Measurements from ENCODE around the gene CMTM5. TPM values are rescaled to one million over a fixed set of nuclear protein-coding genes. Genes with fewer than 3 reads are reported as not detected.

The CMTM5 gene
- total RNA-seq, 4 donors from 2014 or later = not detected

DNA sequence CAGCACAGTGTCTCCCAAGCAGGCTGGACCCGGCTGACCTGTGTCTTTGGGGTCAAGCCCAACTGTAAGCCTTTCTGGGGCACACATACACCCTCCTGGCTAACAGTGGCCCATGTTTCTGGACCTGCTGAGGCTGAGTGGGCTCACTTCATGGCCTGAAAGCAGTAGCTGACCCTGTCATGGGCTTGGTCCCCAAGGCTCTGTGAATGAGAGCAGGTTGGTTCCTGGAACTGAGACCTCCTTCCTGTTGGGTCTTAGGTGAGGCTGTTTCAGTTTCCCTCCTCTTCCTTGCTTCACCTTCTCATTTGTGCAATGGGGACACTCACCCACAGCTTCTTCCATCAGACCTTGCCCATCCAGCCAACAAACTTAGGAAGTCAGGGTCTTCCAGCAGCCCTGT is 5.0 kb upstream of the CMTM5 start:
- no peak overlapping the region for H3K4me3 ChIP-seq
- no peak overlapping the region for H3K27ac ChIP-seq
- H3K4me1 ChIP-seq = no peaks in the 10 kb centered on the region
- H3K36me3 ChIP-seq = no peaks in the 10 kb centered on the region
- DNase-seq = no peak
- H3K27me3 ChIP-seq = no peaks in the 10 kb centered on the region
- no peaks in the 10 kb centered on the region for H3K9me3 ChIP-seq
- TF ChIP-seq, protein P1, sequence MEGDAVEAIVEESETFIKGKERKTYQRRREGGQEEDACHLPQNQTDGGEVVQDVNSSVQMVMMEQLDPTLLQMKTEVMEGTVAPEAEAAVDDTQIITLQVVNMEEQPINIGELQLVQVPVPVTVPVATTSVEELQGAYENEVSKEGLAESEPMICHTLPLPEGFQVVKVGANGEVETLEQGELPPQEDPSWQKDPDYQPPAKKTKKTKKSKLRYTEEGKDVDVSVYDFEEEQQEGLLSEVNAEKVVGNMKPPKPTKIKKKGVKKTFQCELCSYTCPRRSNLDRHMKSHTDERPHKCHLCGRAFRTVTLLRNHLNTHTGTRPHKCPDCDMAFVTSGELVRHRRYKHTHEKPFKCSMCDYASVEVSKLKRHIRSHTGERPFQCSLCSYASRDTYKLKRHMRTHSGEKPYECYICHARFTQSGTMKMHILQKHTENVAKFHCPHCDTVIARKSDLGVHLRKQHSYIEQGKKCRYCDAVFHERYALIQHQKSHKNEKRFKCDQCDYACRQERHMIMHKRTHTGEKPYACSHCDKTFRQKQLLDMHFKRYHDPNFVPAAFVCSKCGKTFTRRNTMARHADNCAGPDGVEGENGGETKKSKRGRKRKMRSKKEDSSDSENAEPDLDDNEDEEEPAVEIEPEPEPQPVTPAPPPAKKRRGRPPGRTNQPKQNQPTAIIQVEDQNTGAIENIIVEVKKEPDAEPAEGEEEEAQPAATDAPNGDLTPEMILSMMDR (IDR thresholded peaks at IDR 0.05) = no peak
- no peak for TF ChIP-seq POLR2A (IDR thresholded peaks at IDR 0.05)

DNA sequence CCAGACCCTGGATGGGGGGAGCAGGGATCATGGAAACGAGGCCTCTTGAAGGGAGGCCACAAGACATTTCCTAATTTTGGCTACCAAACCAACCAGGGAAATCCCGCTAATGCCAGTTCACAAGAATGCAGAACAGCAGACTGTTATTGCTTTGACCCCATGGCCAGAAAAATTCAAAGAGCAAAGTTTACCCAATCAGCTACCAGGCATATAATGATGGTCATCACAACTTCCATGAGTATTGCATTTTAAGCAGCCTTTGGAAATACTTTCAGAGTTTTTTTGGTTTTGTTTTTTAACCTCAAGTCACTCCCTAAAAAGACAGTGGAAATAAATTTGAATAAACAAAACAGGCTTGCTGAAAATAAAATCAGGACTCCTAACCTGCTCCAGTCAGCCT is 4.3 kb upstream of the CMTM5 start, which contains the start of gene IL25:
Gene IL25 (plus strand): TSS at position 301 of the 400 bp plus-strand sequence.
- H3K27ac ChIP-seq = no peak within 1 kb of the TSS
- no peaks in the 10 kb centered on the region for H3K9me3 ChIP-seq
- no peak for DNase-seq
- TF ChIP-seq POLR2A (IDR thresholded peaks at IDR 0.05) = no peak
- TF ChIP-seq, protein P1 (IDR thresholded peaks at IDR 0.05) = no peak
- H3K36me3 ChIP-seq = no peaks in the 10 kb centered on the region
- no peak within 1 kb of the TSS for H3K4me3 ChIP-seq
- no peaks in the 10 kb centered on the region for H3K27me3 ChIP-seq
- H3K4me1 ChIP-seq = no peaks in the 10 kb centered on the region

DNA sequence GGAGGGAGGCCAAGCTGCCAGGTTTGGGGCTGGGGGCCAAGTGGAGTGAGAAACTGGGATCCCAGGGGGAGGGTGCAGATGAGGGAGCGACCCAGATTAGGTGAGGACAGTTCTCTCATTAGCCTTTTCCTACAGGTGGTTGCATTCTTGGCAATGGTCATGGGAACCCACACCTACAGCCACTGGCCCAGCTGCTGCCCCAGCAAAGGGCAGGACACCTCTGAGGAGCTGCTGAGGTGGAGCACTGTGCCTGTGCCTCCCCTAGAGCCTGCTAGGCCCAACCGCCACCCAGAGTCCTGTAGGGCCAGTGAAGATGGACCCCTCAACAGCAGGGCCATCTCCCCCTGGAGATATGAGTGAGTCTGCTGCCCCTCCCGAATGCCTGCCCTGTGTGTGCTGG is 3.8 kb upstream of the CMTM5 start:
- TF ChIP-seq, protein P1 (IDR thresholded peaks at IDR 0.05) = no peak
- TF ChIP-seq POLR2A (IDR thresholded peaks at IDR 0.05) = no peak
- no peak overlapping the region for H3K27ac ChIP-seq
- no peaks in the 10 kb centered on the region for H3K27me3 ChIP-seq
- H3K4me3 ChIP-seq = no peak overlapping the region
- no peaks in the 10 kb centered on the region for H3K9me3 ChIP-seq
- H3K4me1 ChIP-seq = no peaks in the 10 kb centered on the region
- H3K36me3 ChIP-seq = no peaks in the 10 kb centered on the region
- no peak for DNase-seq

DNA sequence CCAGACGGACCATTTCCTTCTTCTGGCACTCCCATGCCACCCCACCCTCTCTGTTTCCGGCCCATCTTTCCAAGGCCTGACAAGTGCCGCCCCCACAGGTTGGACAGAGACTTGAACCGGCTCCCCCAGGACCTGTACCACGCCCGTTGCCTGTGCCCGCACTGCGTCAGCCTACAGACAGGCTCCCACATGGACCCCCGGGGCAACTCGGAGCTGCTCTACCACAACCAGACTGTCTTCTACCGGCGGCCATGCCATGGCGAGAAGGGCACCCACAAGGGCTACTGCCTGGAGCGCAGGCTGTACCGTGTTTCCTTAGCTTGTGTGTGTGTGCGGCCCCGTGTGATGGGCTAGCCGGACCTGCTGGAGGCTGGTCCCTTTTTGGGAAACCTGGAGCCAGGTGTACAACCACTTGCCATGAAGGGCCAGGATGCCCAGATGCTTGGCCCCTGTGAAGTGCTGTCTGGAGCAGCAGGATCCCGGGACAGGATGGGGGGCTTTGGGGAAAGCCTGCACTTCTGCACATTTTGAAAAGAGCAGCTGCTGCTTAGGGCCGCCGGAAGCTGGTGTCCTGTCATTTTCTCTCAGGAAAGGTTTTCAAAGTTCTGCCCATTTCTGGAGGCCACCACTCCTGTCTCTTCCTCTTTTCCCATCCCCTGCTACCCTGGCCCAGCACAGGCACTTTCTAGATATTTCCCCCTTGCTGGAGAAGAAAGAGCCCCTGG is 1.2 kb upstream of the CMTM5 start:
- no peak overlapping the region for H3K4me3 ChIP-seq
- H3K27me3 ChIP-seq = no peaks in the 10 kb centered on the region
- TF ChIP-seq POLR2A (IDR thresholded peaks at IDR 0.05) = no peak
- TF ChIP-seq, protein P1 (IDR thresholded peaks at IDR 0.05) = no peak
- H3K4me1 ChIP-seq = peaks cover 0 to 6% (median 0%) of the 10 kb centered on the region in 4 donors
- no peak for DNase-seq
- no peaks in the 10 kb centered on the region for H3K36me3 ChIP-seq
- H3K27ac ChIP-seq = no peak overlapping the region
- H3K9me3 ChIP-seq = no peaks in the 10 kb centered on the region

DNA sequence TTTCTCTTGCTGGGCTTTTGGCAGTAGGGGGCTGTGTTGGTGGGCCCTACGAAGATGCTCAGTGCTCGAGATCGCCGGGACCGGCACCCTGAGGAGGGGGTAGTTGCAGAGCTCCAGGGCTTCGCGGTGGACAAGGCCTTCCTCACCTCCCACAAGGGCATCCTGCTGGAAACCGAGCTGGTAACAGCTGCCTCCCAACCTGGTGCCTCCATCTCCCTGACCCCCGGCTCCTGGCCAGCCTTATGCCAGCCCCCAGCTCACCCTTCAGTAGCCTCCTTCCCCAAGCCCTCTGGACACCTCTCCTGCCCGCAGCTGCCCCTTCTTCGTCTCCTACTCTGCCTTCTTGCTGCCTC is 328 bp downstream of the CMTM5 start:
- Histone ChIP-seq H3K4me1 (peaks cover 0 to 8% (median 0%) of the 10 kb centered on the region in 4 donors), H3K27ac (no peak overlapping the region), H3K4me3 (no peak overlapping the region), H3K27me3 (no peaks in the 10 kb centered on the region), H3K9me3 (no peaks in the 10 kb centered on the region), H3K36me3 (no peaks in the 10 kb centered on the region)
- no peak for TF ChIP-seq POLR2A (IDR thresholded peaks at IDR 0.05)
- TF ChIP-seq, protein P1 (IDR thresholded peaks at IDR 0.05) = no peak
- DNase-seq = peak in 1 of 3 donors; percentile 33
